ENCODE data around the gene OAS2.
"Not testable (repeated sequence)": the region's sequence is repeated elsewhere in the genome, so short reads cannot be mapped to it uniquely, and the experiment has no call there.

OAS2 gene

GRCh38 chr12:112980491-112981158 lies 2.3 kb downstream of the OAS2 start:
- no peak for TF ChIP-seq CTCF (conservative IDR thresholded peaks at IDR 0.05; ENCODE audit: low read depth, low read length)
- DNase-seq (ENCODE audit: low read depth): no peak
- H3K4me3 ChIP-seq (ENCODE audit: low read length): no peak overlapping the region

GRCh38 chr12:112985642-112986290 lies 7.4 kb downstream of the OAS2 start:
- no peak for DNase-seq (ENCODE audit: low read depth)
- H3K4me3 ChIP-seq (ENCODE audit: low read length): no peak overlapping the region
- no peak for TF ChIP-seq CTCF (conservative IDR thresholded peaks at IDR 0.05; ENCODE audit: low read depth, low read length)

- no peak for DNase-seq (ENCODE audit: low read depth)
- TF ChIP-seq CTCF (conservative IDR thresholded peaks at IDR 0.05; ENCODE audit: low read depth, low read length): no peak
- no peak overlapping the region for H3K4me3 ChIP-seq (ENCODE audit: low read length)
These were observed 8.0 kb downstream of the OAS2 start for GRCh38 chr12:112986291-112986800.

GRCh38 chr12:112987561-112987960 lies 9.2 kb downstream of the OAS2 start:
- DNase-seq (ENCODE audit: low read depth): no peak
- no peak for TF ChIP-seq CTCF (conservative IDR thresholded peaks at IDR 0.05; ENCODE audit: low read depth, low read length)
- H3K4me3 ChIP-seq (ENCODE audit: low read length): no peak overlapping the region

GRCh38 chr12:112988224-112988623 lies 9.9 kb downstream of the OAS2 start:
- DNase-seq (ENCODE audit: low read depth): no peak
- no peak for TF ChIP-seq CTCF (conservative IDR thresholded peaks at IDR 0.05; ENCODE audit: low read depth, low read length)
- H3K4me3 ChIP-seq (ENCODE audit: low read length): no peak overlapping the region

- H3K4me3 ChIP-seq (ENCODE audit: low read length); DNase-seq (ENCODE audit: low read depth): not testable (repeated sequence)
These were observed 10.6 kb downstream of the OAS2 start for GRCh38 chr12:112988823-112989385.

- DNase-seq (ENCODE audit: low read depth): no peak
- TF ChIP-seq CTCF (conservative IDR thresholded peaks at IDR 0.05; ENCODE audit: low read depth, low read length): no peak
- no peak overlapping the region for H3K4me3 ChIP-seq (ENCODE audit: low read length)
These were observed 11.5 kb downstream of the OAS2 start for GRCh38 chr12:112989806-112990205.
